Measurements from ENCODE around the gene F7.

DNA sequence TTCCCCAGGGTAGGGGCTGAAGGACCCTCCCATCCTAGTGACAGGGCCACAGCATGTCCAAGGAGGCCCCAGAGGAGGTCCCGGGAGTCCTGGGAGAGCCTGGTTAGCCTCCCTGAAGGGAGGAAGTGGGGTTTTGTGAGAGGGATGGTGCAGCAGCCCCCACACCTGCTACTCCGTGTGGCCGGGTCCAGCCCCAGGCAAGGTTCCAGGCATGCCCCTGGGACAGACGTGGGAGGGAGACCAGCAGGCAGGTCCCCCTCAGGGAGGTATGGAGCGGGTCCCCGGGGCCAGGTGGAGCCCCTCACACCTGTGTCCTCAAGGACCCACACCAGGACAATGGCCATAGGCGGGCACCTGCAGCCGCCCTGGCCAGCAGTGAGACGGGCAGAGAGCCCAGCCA, 1.9 kb upstream of the F7 start:
- no peak for TF ChIP-seq CTCF (IDR thresholded peaks at IDR 0.05)
- TF ChIP-seq EZH2 (IDR thresholded peaks at IDR 0.05; ENCODE audit: borderline replicate concordance, insufficient read depth, low read depth, low read length, poor library complexity, severe bottlenecking) = no peak

Measured in B cell (primary cell).